AG08395 (cell line): ENCODE data around the gene GPC2.

ENCODE experiments used
- DNase-seq: peaks from one replicate; pipeline ENCODE4 v3.0.0; 2012; ENCODE audit warnings: mixed read lengths, low spot score

GPC2 gene

DNA sequence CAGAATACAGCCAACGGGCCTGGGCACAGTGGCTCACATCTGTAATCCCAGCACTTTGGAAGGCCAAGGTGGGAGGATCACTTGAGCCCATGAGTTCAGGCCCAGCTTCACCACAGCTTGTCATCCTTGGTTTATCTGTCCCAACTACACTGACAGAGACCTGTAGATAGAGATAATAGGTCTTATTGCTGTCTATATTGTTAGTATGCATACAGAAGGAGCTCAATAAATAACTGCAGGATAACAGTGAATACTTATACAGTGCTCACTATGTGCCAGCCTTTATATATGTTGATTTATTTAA lies 56.5 kb downstream of the GPC2 start:
- no peak for DNase-seq

DNA sequence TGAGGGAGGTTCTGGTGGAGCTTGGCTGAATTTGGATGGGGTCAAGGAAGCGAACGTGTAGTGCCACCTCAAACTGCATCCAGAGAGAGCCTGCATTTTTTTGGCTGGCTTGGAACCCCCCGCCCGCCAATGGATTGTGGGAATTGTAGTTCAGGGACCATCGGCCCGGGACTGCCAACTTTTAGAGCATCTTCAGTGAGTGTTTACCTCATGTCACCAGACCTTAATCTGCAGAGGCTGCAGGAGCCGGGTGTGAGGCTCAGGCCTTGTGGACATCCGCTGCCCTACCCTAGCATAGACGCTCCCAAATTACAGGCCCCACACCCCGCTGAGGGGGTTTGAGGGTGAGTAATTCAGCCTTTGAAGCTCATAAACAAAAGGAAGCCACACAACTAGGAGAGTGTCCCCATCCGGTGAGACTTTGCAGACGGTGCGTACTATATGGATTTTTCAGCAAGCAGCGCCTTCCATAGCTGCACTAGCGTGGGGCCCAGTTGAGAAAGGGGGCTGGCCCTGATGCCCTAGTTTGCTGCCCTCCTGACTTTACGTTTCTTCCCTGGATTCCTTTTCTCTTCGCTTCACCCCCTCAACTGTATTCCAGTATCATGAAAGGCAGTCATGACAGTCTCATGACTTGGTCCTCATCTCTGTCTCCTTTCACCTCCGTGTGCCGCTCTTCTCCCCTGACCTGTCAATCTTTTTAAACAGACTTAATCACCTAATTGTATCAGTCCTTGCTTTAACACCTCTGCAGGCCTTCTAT lies 57.0 kb downstream of the GPC2 start:
- DNase-seq = peak; percentile 82
